ENCODE results near the gene UNC5B.
"Not testable (repeated sequence)": the region's sequence is repeated elsewhere in the genome, so short reads cannot be mapped to it uniquely, and the experiment has no call there.

Gene UNC5B

GRCh38 chr10:71265201-71265575 is 52.8 kb downstream of the UNC5B start:
- H3K36me3 ChIP-seq (ENCODE audit: insufficient read depth, low read length): no peaks in the 10 kb centered on the region
- no peak overlapping the region for H3K9ac ChIP-seq (ENCODE audit: low read depth, low read length)
- H3K9me3 ChIP-seq (ENCODE audit: control insufficient read depth, insufficient read depth, low read length): no peaks in the 10 kb centered on the region
- H3K4me1 ChIP-seq (ENCODE audit: insufficient read depth, low read length): peaks cover 41% of the 10 kb centered on the region

GRCh38 chr10:71265618-71266146 is 53.3 kb downstream of the UNC5B start:
- H3K4me1 ChIP-seq (ENCODE audit: insufficient read depth, low read length): peaks cover 39% of the 10 kb centered on the region
- no peaks in the 10 kb centered on the region for H3K36me3 ChIP-seq (ENCODE audit: insufficient read depth, low read length)
- no peaks in the 10 kb centered on the region for H3K9me3 ChIP-seq (ENCODE audit: control insufficient read depth, insufficient read depth, low read length)
- H3K9ac ChIP-seq (ENCODE audit: low read depth, low read length): peak overlapping the region; percentile 31; the same call in 1 of the 2 replicates

GRCh38 chr10:71266147-71266917 is 54.0 kb downstream of the UNC5B start:
- H3K4me1 ChIP-seq (ENCODE audit: insufficient read depth, low read length): peaks cover 42% of the 10 kb centered on the region
- H3K9ac ChIP-seq (ENCODE audit: low read depth, low read length): peak overlapping the region; percentile 31; the same call in 1 of the 2 replicates
- H3K9me3 ChIP-seq (ENCODE audit: control insufficient read depth, insufficient read depth, low read length): no peaks in the 10 kb centered on the region
- no peaks in the 10 kb centered on the region for H3K36me3 ChIP-seq (ENCODE audit: insufficient read depth, low read length)

GRCh38 chr10:71266918-71267442 is 54.6 kb downstream of the UNC5B start:
- H3K9ac ChIP-seq (ENCODE audit: low read depth, low read length): peak overlapping the region; percentile 2; the same call in 1 of the 2 replicates
- peaks cover 46% of the 10 kb centered on the region for H3K4me1 ChIP-seq (ENCODE audit: insufficient read depth, low read length)
- no peaks in the 10 kb centered on the region for H3K36me3 ChIP-seq (ENCODE audit: insufficient read depth, low read length)
- H3K9me3 ChIP-seq (ENCODE audit: control insufficient read depth, insufficient read depth, low read length): no peaks in the 10 kb centered on the region

- no peaks in the 10 kb centered on the region for H3K36me3 ChIP-seq (ENCODE audit: insufficient read depth, low read length)
- H3K9me3 ChIP-seq (ENCODE audit: control insufficient read depth, insufficient read depth, low read length): no peaks in the 10 kb centered on the region
- H3K4me1 ChIP-seq (ENCODE audit: insufficient read depth, low read length): peaks cover 47% of the 10 kb centered on the region
- H3K9ac ChIP-seq (ENCODE audit: low read depth, low read length): no peak overlapping the region
Observed at GRCh38 chr10:71267508-71268240, 55.3 kb downstream of the UNC5B start.

- Histone ChIP-seq H3K4me1 (ENCODE audit: insufficient read depth, low read length) (peaks cover 42% of the 10 kb centered on the region), H3K9ac (ENCODE audit: low read depth, low read length) (no peak overlapping the region), H3K36me3 (ENCODE audit: insufficient read depth, low read length) (no peaks in the 10 kb centered on the region), H3K9me3 (ENCODE audit: control insufficient read depth, insufficient read depth, low read length) (no peaks in the 10 kb centered on the region)
Observed at GRCh38 chr10:71268247-71268691, 55.9 kb downstream of the UNC5B start.

GRCh38 chr10:71268758-71269157 is 56.4 kb downstream of the UNC5B start:
- Histone ChIP-seq H3K36me3 (ENCODE audit: insufficient read depth, low read length) (no peaks in the 10 kb centered on the region), H3K9ac (ENCODE audit: low read depth, low read length) (no peak overlapping the region), H3K9me3 (ENCODE audit: control insufficient read depth, insufficient read depth, low read length) (no peaks in the 10 kb centered on the region), H3K4me1 (ENCODE audit: insufficient read depth, low read length) (peaks cover 37% of the 10 kb centered on the region)

GRCh38 chr10:71269301-71270288 is 57.2 kb downstream of the UNC5B start:
- H3K36me3 ChIP-seq (ENCODE audit: insufficient read depth, low read length): no peaks in the 10 kb centered on the region
- peaks cover 30% of the 10 kb centered on the region for H3K4me1 ChIP-seq (ENCODE audit: insufficient read depth, low read length)
- H3K9ac ChIP-seq (ENCODE audit: low read depth, low read length): peak overlapping the region; percentile 12; the same call in 1 of the 2 replicates
- H3K9me3 ChIP-seq (ENCODE audit: control insufficient read depth, insufficient read depth, low read length): no peaks in the 10 kb centered on the region

- H3K4me1 ChIP-seq (ENCODE audit: insufficient read depth, low read length): peaks cover 30% of the 10 kb centered on the region
- no peaks in the 10 kb centered on the region for H3K9me3 ChIP-seq (ENCODE audit: control insufficient read depth, insufficient read depth, low read length)
- H3K36me3 ChIP-seq (ENCODE audit: insufficient read depth, low read length): no peaks in the 10 kb centered on the region
- H3K9ac ChIP-seq (ENCODE audit: low read depth, low read length): peak overlapping the region; percentile 17; the same call in 1 of the 2 replicates
Observed at GRCh38 chr10:71270301-71271220, 58.2 kb downstream of the UNC5B start.

- Histone ChIP-seq H3K9ac (ENCODE audit: low read depth, low read length) (no peak overlapping the region), H3K9me3 (ENCODE audit: control insufficient read depth, insufficient read depth, low read length) (no peaks in the 10 kb centered on the region), H3K4me1 (ENCODE audit: insufficient read depth, low read length) (peaks cover 23% of the 10 kb centered on the region), H3K36me3 (ENCODE audit: insufficient read depth, low read length) (no peaks in the 10 kb centered on the region)
Observed at GRCh38 chr10:71271662-71272055, 59.3 kb downstream of the UNC5B start.

GRCh38 chr10:71272056-71272771 is 59.8 kb downstream of the UNC5B start:
- Histone ChIP-seq H3K9me3 (ENCODE audit: control insufficient read depth, insufficient read depth, low read length) (no peaks in the 10 kb centered on the region), H3K4me1 (ENCODE audit: insufficient read depth, low read length) (peaks cover 20% of the 10 kb centered on the region; the same call in 1 of the 2 replicates), H3K9ac (ENCODE audit: low read depth, low read length) (no peak overlapping the region), H3K36me3 (ENCODE audit: insufficient read depth, low read length) (no peaks in the 10 kb centered on the region)

- peaks cover 20% of the 10 kb centered on the region; the same call in 1 of the 2 replicates for H3K4me1 ChIP-seq (ENCODE audit: insufficient read depth, low read length)
- H3K9me3 ChIP-seq (ENCODE audit: control insufficient read depth, insufficient read depth, low read length): not testable (repeated sequence)
Observed at GRCh38 chr10:71272974-71273373, 60.6 kb downstream of the UNC5B start.

More at GRCh38 chr10:71272974-71273373, 60.6 kb downstream of the UNC5B start:
- not testable (repeated sequence) for H3K36me3 ChIP-seq (ENCODE audit: insufficient read depth, low read length); H3K9ac ChIP-seq (ENCODE audit: low read depth, low read length)
